RWPE1 (cell line): ENCODE measurements around the gene IL18BP.

ENCODE experiments used
- CTCF ChIA-PET: fragments of 350-600 bp; sonication (Branson Sonifier 250); formaldehyde crosslinking; extraction: SDS; loops from one replicate; lab custom pipeline; 2021; lab: Yijun Ruan, JAX
- POLR2A ChIA-PET: fragments of 400-600 bp; formaldehyde crosslinking; extraction: SDS; loops from one replicate; lab custom pipeline; 2020; ENCODE audit warnings: antibody characterized with exemption; ENCODE audit not compliant: low non-redundant PET; lab: Yijun Ruan, JAX
- DNase-seq: peaks from one replicate; pipeline ENCODE4 v3.0.0; 2012; ENCODE audit warnings: low spot score
- H3K27ac ChIP-seq: fragments of 450-650 bp; 2 replicates; pipeline ENCODE4 v1.5.1; 2017
- TF ChIP-seq, protein P1 (sequence below): fragments of 450-650 bp; conservative IDR thresholded peaks from 2 replicates; pipeline ENCODE4 v1.5.1; 2017; ENCODE audit warnings: low read depth, mild to moderate bottlenecking

The IL18BP gene

GRCh38 chr11:72007089-72007476, 8.4 kb downstream of the IL18BP start:
- H3K27ac ChIP-seq: peak overlapping the region; percentile 56
- ChIA-PET POLR2A (no interaction called here), CTCF (no interaction called here)
- TF ChIP-seq, protein P1, sequence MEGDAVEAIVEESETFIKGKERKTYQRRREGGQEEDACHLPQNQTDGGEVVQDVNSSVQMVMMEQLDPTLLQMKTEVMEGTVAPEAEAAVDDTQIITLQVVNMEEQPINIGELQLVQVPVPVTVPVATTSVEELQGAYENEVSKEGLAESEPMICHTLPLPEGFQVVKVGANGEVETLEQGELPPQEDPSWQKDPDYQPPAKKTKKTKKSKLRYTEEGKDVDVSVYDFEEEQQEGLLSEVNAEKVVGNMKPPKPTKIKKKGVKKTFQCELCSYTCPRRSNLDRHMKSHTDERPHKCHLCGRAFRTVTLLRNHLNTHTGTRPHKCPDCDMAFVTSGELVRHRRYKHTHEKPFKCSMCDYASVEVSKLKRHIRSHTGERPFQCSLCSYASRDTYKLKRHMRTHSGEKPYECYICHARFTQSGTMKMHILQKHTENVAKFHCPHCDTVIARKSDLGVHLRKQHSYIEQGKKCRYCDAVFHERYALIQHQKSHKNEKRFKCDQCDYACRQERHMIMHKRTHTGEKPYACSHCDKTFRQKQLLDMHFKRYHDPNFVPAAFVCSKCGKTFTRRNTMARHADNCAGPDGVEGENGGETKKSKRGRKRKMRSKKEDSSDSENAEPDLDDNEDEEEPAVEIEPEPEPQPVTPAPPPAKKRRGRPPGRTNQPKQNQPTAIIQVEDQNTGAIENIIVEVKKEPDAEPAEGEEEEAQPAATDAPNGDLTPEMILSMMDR: no peak
- no peak for DNase-seq

GRCh38 chr11:72007587-72007986, 8.9 kb downstream of the IL18BP start:
- peak overlapping the region; percentile 56; the same call in 1 of the 2 replicates for H3K27ac ChIP-seq
- no peak for DNase-seq
- TF ChIP-seq, protein P1: no peak
- POLR2A ChIA-PET: interaction anchor here (0.5 kb wide), 1 partner anchor 89 kb away, joined by 4 read pairs; no protein-coding TSS in a partner anchor
- CTCF ChIA-PET: interaction anchor here (0.7 kb wide), 1 partner anchor 17 kb away, joined by 3 read pairs; no protein-coding TSS in a partner anchor

- ChIA-PET CTCF (interaction anchor here (0.5 kb wide), 1 partner anchor 425 kb away, joined by 3 read pairs; no protein-coding TSS in a partner anchor), POLR2A (no interaction called here)
- H3K27ac ChIP-seq: peak overlapping the region; percentile 39
- TF ChIP-seq, protein P1: no peak
- no peak for DNase-seq
Observed at GRCh38 chr11:72008728-72009127, 10.0 kb downstream of the IL18BP start.

DNA sequence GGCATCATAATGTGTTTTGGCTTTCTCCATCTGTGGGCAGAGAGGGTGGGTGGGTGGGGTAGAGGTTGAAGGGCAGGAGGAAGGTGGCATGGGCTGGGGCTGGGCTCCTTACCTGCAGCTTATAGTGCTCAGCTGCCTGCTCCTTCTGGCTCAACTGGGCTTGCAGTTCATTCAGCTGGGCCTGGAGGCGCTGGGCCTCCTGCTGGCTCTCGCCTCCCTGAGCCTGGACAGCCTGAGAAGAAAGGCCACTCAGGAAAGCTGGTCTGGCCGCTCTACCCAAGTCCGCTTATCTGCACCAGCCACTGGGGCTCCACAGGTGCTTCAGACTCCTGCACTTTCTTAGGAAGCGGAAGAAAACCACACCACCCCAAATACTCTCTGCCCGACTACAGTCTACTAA, 10.4 kb downstream of the IL18BP start:
- POLR2A ChIA-PET: no interaction called here
- no peak for DNase-seq
- CTCF ChIA-PET: no interaction called here
- TF ChIP-seq, protein P1: no peak
- peak overlapping the region; percentile 39 for H3K27ac ChIP-seq

DNA sequence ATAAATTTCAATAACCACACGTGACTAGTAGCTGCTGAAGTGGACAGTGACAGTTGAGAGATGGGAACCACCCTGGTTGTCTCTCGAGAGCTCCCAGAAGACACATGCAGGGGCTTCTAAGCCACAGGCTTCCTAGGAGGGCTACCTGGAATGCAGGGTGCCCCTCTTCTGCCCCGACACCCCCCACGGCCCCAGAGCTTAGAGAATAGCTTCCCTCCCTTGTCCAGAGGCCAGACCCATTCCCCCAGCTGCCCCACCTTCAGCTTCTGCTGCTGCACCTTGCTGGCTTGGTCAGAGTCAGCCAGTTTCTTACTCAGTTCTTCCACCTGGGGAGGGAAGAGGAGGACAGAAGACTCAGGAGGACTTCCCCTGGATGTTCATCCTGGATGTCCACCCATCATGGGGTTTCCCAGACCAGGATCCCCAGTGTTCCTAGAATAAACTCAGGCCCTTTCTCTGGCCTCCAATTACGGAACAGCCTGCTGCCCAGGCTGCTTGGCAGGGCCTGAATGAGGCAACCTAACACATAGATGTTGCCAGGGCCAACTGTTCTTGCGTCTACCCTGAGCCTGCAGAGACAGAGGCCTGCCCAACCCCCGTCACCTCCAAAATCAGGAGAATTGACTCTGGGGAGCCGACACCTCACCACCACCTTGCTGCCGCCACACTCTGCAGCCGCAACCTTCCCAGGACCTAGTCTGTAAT, 12.0 kb downstream of the IL18BP start:
- H3K27ac ChIP-seq: peak overlapping the region; percentile 87
- ChIA-PET CTCF (interaction anchor here (0.5 to 0.6 kb wide), 2 partner anchors 10 to 14 kb away, joined by 3 to 6 read pairs; no protein-coding TSS in a partner anchor), POLR2A (no interaction called here)
- TF ChIP-seq, protein P1: no peak
- no peak for DNase-seq

DNA sequence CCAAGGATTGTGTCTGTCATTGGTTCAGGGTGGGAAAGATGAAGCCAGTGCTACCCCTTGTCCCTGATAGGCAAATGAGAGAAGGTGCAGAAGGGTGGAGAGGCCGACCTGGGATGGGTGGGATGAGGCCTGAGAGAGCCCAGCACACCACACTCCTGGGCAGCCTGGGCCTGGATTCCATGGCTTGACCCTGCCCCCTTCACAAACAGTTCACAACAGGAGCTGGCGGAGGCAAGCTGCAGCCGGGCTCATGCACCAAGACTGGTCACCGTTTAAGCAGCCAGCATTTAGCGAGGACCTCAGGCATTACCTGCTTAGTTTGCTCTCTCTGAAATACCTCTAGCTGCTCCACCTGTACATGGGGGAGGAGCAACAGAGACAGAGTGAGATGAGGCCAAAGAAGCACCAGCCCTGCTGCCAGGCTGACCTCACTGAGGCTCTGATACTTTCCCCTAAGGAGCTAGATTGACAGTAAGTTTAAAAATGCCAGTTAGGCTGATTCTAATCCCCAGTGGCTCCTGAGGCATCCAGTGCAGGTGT, 13.5 kb downstream of the IL18BP start:
- DNase-seq: no peak
- peak overlapping the region; percentile 87 for H3K27ac ChIP-seq
- ChIA-PET CTCF (interaction anchor here (0.7 to 1.6 kb wide), 3 partner anchors 13 to 247 kb away, joined by 3 to 5 read pairs (median 4); no protein-coding TSS in a partner anchor), POLR2A (no interaction called here)
- TF ChIP-seq, protein P1: no peak
